Keratinocyte (primary cell): ENCODE results near the gene TWF1.

Experiments
- CTCF ChIP-seq, 3 experiments: IDR thresholded peaks in 1 of 3; conservative IDR thresholded peaks in 1 of 3; optimal IDR thresholded peaks in 1 of 3; 2 replicates in 2 of 3; 3 replicates in 1 of 3; pipeline versions ENCODE3 to v1.5.1; 2011; ENCODE audit warnings: low read length in 3 of 3, mild to moderate bottlenecking in 3 of 3, moderate library complexity in 2 of 3, control low read depth in 1 of 3, inconsistent platforms in 1 of 3; ENCODE audit not compliant: insufficient read depth in 2 of 3; ENCODE audit errors: extremely low read depth in 1 of 3
- EZH2 ChIP-seq: IDR thresholded peaks from one replicate; pipeline ENCODE4 v1.6.1; 2012; ENCODE audit warnings: inconsistent platforms, mild to moderate bottlenecking, low read length, moderate library complexity

GRCh38 chr12:43766291-43766690, 39.8 kb downstream of the TWF1 start:
- TF ChIP-seq CTCF (optimal IDR thresholded peaks at IDR 0.05 in 1 of 3, IDR thresholded peaks at IDR 0.05 in 1 of 3, conservative IDR thresholded peaks at IDR 0.05 in 1 of 3; ENCODE audit: extremely low read depth in 1 of 3, insufficient read depth in 2 of 3, low read length in 3 of 3) (no peak), EZH2 (no peak)
